Central memory CD8-positive, alpha-beta T cell (primary cell): ENCODE results near the gene CNTROB.
"Not testable (repeated sequence)": the region's sequence is repeated elsewhere in the genome, so short reads cannot be mapped to it uniquely, and the experiment has no call there.

Experiments used
- ATAC-seq: fragments of 150-1000 bp; cut with Tn5 transposase; replicated peaks from 2 replicates; pipeline ENCODE4 v1.10.0; 2022; ENCODE audit warnings: mild to moderate bottlenecking, moderate FRiP score, moderate number of reproducible peaks; ENCODE audit not compliant: poor library complexity, severe bottlenecking; ENCODE audit errors: extremely low read depth
- DNase-seq, 2 donors: peaks; one replicate each; pipeline ENCODE4 v3.0.0; 2021; ENCODE audit warnings: low spot score in 2 of 2
- H3K27ac Mint-ChIP-seq: one replicate; pipeline ENCODE4 v1.8.0; 2022; ENCODE audit warnings: low read depth, mild to moderate bottlenecking, moderate library complexity, mixed read lengths
- H3K27me3 Mint-ChIP-seq: one replicate; pipeline ENCODE4 v1.8.0; 2022; ENCODE audit warnings: mixed read lengths
- H3K36me3 Mint-ChIP-seq: one replicate; pipeline ENCODE4 v1.8.0; 2022; ENCODE audit warnings: mild to moderate bottlenecking, moderate library complexity, mixed read lengths; ENCODE audit not compliant: insufficient read depth
- H3K4me1 Mint-ChIP-seq: one replicate; pipeline ENCODE4 v1.8.0; 2022; ENCODE audit warnings: mixed read lengths
- H3K4me3 Mint-ChIP-seq: one replicate; pipeline ENCODE4 v1.8.0; 2022; ENCODE audit warnings: mild to moderate bottlenecking, moderate library complexity, mixed read lengths
- H3K9me3 Mint-ChIP-seq: one replicate; pipeline ENCODE4 v1.8.0; 2022; ENCODE audit warnings: mixed read lengths

Gene CNTROB

GRCh38 chr17:7935859-7936258, 3.9 kb downstream of the CNTROB start:
- Mint-ChIP-seq H3K4me3 (no peak overlapping the region), H3K27me3 (no peaks in the 10 kb centered on the region)

DNA sequence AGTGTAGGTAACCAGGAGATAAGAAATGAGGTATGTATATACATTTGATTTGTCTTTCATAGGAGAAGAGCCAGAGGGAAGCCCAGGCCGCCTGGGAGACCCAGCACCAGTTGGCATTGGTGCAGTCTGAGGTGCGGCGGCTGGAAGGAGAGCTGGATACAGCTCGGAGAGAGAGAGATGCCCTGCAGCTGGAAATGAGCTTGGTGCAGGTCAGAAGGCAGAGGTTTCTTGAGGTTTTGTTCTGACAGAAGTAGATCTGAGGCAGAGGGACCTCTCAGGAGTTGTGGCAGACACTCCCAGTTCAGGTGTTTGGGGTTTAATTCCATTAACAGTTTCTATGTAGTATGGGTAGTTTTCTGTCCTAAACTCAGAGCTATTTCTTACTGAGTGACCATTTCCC, 8.0 kb downstream of the CNTROB start:
- DNase-seq (no peak), ATAC-seq (no peak)
- no peak overlapping the region for H3K4me3 Mint-ChIP-seq
- no peak overlapping the region for H3K27ac Mint-ChIP-seq
- H3K4me1 Mint-ChIP-seq = no peaks in the 10 kb centered on the region
- peaks cover 37% of the 10 kb centered on the region for H3K36me3 Mint-ChIP-seq
- H3K27me3 Mint-ChIP-seq = no peaks in the 10 kb centered on the region
- H3K9me3 Mint-ChIP-seq = no peaks in the 10 kb centered on the region

More at GRCh38 chr17:7935859-7936258, 3.9 kb downstream of the CNTROB start:
- H3K27ac Mint-ChIP-seq = no peak overlapping the region
- H3K36me3 Mint-ChIP-seq = peaks cover 31% of the 10 kb centered on the region
- H3K9me3 Mint-ChIP-seq = no peaks in the 10 kb centered on the region
- ATAC-seq = no peak
- H3K4me1 Mint-ChIP-seq = peaks cover 36% of the 10 kb centered on the region
- no peak for DNase-seq

DNA sequence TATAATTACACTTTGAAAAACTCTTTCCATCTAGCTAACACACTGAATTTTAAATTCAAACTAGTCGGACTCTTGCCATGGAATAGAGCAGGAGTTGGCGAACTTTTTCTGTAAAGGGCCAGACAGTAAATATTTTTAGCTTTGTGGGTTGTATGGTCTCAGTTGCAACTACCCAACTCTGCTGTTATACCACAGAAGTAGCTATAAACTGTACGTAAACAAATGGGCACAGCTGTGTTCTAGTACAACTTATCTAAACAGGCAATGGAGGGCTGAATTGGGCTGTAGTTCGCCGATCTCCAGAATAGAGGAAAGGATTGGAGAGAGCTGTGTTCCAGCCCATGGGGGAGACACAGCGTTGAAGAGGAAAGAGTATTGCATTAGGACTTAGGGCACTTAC, 8.7 kb downstream of the CNTROB start:
- H3K4me3 Mint-ChIP-seq = no peak overlapping the region
- H3K27me3 Mint-ChIP-seq = no peaks in the 10 kb centered on the region
- no peaks in the 10 kb centered on the region for H3K4me1 Mint-ChIP-seq
- no peak overlapping the region for H3K27ac Mint-ChIP-seq
- ATAC-seq (no peak), DNase-seq (no peak)
- no peaks in the 10 kb centered on the region for H3K9me3 Mint-ChIP-seq
- H3K36me3 Mint-ChIP-seq = peaks cover 36% of the 10 kb centered on the region

- Mint-ChIP-seq H3K4me1 (no peaks in the 10 kb centered on the region), H3K36me3 (peaks cover 37% of the 10 kb centered on the region)
Observed at GRCh38 chr17:7943291-7943690, 11.3 kb downstream of the CNTROB start.

GRCh38 chr17:7944326-7944725, 12.3 kb downstream of the CNTROB start:
- peaks cover 38% of the 10 kb centered on the region for H3K36me3 Mint-ChIP-seq
- no peak overlapping the region for H3K4me3 Mint-ChIP-seq
- no peak overlapping the region for H3K27ac Mint-ChIP-seq
- H3K27me3 Mint-ChIP-seq = no peaks in the 10 kb centered on the region
- no peaks in the 10 kb centered on the region for H3K4me1 Mint-ChIP-seq
- no peaks in the 10 kb centered on the region for H3K9me3 Mint-ChIP-seq
- no peak for ATAC-seq
- DNase-seq = no peak

More at GRCh38 chr17:7943291-7943690, 11.3 kb downstream of the CNTROB start:
- no peaks in the 10 kb centered on the region for H3K9me3 Mint-ChIP-seq
- H3K27me3 Mint-ChIP-seq = no peaks in the 10 kb centered on the region
- ATAC-seq = no peak
- no peak overlapping the region for H3K27ac Mint-ChIP-seq
- H3K4me3 Mint-ChIP-seq = no peak overlapping the region
- DNase-seq = no peak

GRCh38 chr17:7945651-7946050, 13.6 kb downstream of the CNTROB start:
- ATAC-seq (no peak), DNase-seq (no peak)
- Mint-ChIP-seq H3K4me1 (no peaks in the 10 kb centered on the region), H3K4me3 (no peak overlapping the region), H3K36me3 (peaks cover 37% of the 10 kb centered on the region), H3K27ac (no peak overlapping the region), H3K27me3 (no peaks in the 10 kb centered on the region), H3K9me3 (no peaks in the 10 kb centered on the region)

GRCh38 chr17:7946441-7946840, 14.4 kb downstream of the CNTROB start:
- Mint-ChIP-seq H3K9me3 (no peaks in the 10 kb centered on the region), H3K4me3 (no peak overlapping the region), H3K4me1 (peaks cover 3% of the 10 kb centered on the region), H3K27ac (no peak overlapping the region), H3K27me3 (no peaks in the 10 kb centered on the region), H3K36me3 (peaks cover 34% of the 10 kb centered on the region)
- ATAC-seq = no peak
- no peak for DNase-seq

- DNase-seq (no peak), ATAC-seq (no peak)
- Mint-ChIP-seq H3K9me3 (no peaks in the 10 kb centered on the region), H3K4me3 (no peak overlapping the region), H3K36me3 (peaks cover 32% of the 10 kb centered on the region), H3K4me1 (peaks cover 5% of the 10 kb centered on the region), H3K27me3 (no peaks in the 10 kb centered on the region), H3K27ac (no peak overlapping the region)
Observed at GRCh38 chr17:7947651-7948050, 15.6 kb downstream of the CNTROB start.

DNA sequence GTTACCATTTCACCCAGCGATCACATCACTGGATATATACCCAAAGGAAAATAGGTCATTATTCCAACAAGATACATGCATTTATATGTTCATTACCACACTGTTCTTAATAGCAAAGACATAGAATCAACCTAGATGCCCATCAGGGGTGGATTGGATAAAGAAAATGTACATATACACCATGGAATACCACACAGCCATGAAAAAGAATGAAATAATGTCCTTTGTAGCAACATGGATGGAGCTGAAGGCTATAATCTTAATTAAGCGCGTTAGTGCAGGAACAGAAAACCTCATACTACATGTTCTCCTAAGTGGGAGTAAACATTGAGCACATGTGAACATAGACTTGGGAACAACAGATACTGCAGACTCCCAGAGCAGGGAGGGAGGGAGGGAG, 18.6 kb downstream of the CNTROB start:
- Mint-ChIP-seq H3K27ac (no peak overlapping the region), H3K4me3 (no peak overlapping the region), H3K27me3 (no peaks in the 10 kb centered on the region), H3K4me1 (peaks cover 5% of the 10 kb centered on the region), H3K36me3 (peaks cover 19% of the 10 kb centered on the region), H3K9me3 (no peaks in the 10 kb centered on the region)
- DNase-seq (no peak), ATAC-seq (no peak)

GRCh38 chr17:7951143-7951792, 19.3 kb downstream of the CNTROB start:
- Mint-ChIP-seq H3K27ac (peak overlapping the region; percentile 35), H3K4me1 (peaks cover 5% of the 10 kb centered on the region), H3K27me3 (no peaks in the 10 kb centered on the region), H3K9me3 (no peaks in the 10 kb centered on the region), H3K36me3 (peaks cover 16% of the 10 kb centered on the region), H3K4me3 (no peak overlapping the region)
- ATAC-seq = peak; percentile 54
- no peak for DNase-seq

- DNase-seq, H3K27ac Mint-ChIP-seq, H3K36me3 Mint-ChIP-seq, H3K27me3 Mint-ChIP-seq, H3K9me3 Mint-ChIP-seq, ATAC-seq, H3K4me3 Mint-ChIP-seq, H3K4me1 Mint-ChIP-seq: not testable (repeated sequence)
Observed at GRCh38 chr17:7953266-7953665, 21.3 kb downstream of the CNTROB start.

- no peak for DNase-seq
- peaks cover 9% of the 10 kb centered on the region for H3K27me3 Mint-ChIP-seq
- H3K9me3 Mint-ChIP-seq = no peaks in the 10 kb centered on the region
- peaks cover 1% of the 10 kb centered on the region for H3K36me3 Mint-ChIP-seq
- peaks cover 5% of the 10 kb centered on the region for H3K4me1 Mint-ChIP-seq
- no peak overlapping the region for H3K27ac Mint-ChIP-seq
- H3K4me3 Mint-ChIP-seq = no peak overlapping the region
- no peak for ATAC-seq
Observed at GRCh38 chr17:7955414-7956227, 23.6 kb downstream of the CNTROB start.
